HPDE6-E6E7 (cell line): ENCODE data around the gene CHFR.
A peak's percentile ranks its signal among the peaks of the same experiment; 100 is the strongest.
"Not testable (repeated sequence)": the region's sequence is repeated elsewhere in the genome, so short reads cannot be mapped to it uniquely, and the experiment has no call there.

Experiments
- DNase-seq: peaks from one replicate; pipeline ENCODE4 v3.0.0; 2011; ENCODE audit warnings: missing footprints; ENCODE audit errors: extremely low spot score

The CHFR gene, protein sequence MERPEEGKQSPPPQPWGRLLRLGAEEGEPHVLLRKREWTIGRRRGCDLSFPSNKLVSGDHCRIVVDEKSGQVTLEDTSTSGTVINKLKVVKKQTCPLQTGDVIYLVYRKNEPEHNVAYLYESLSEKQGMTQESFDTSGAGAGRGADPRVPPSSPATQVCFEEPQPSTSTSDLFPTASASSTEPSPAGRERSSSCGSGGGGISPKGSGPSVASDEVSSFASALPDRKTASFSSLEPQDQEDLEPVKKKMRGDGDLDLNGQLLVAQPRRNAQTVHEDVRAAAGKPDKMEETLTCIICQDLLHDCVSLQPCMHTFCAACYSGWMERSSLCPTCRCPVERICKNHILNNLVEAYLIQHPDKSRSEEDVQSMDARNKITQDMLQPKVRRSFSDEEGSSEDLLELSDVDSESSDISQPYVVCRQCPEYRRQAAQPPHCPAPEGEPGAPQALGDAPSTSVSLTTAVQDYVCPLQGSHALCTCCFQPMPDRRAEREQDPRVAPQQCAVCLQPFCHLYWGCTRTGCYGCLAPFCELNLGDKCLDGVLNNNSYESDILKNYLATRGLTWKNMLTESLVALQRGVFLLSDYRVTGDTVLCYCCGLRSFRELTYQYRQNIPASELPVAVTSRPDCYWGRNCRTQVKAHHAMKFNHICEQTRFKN

DNA sequence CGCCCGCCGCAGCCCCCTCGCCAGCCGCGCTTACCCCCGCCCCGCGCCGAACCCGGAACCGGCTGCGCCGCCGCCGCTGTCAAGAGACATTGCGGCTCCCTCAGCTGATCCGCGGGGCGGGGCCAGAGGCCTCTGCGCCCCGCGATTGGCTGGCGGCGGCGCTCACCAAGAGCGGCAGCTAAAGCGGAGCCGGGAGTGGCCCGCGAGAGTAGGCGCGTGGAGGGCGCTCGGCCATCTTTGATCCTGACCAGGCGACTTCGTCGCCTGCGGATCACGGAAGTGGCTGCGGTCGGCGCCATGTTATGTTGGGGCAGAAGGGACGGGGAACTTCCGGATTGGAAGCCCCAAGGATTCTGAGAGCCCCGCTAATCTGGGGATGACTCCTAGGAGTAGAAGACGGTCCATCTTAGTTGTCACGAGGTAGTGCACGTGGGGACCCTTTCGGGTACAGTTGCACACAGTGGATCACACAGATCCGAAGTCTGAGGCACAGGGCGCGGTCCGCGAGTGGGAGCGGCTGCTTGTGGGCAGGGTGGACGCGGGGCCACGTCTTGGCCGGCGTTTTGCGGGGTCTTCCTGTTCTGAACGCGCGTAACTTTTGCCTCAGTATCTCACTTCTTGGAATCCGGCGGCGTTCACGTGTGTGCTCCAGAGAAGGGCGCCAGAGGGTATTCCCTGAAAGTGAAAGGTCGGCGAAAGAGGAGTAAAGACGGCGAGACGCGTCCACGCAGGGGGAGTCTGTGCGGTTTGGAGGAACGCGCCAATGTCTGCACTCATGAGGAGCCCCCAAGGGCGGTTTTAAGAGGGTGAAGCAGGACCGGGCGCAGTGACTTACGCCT, at the start of gene CHFR:
TSS of gene CHFR (minus strand) at position 93 of the 839 bp plus-strand sequence. CDS start 277 bp downstream, outside the sequence.
- DNase-seq, result peak; percentile 94

DNA sequence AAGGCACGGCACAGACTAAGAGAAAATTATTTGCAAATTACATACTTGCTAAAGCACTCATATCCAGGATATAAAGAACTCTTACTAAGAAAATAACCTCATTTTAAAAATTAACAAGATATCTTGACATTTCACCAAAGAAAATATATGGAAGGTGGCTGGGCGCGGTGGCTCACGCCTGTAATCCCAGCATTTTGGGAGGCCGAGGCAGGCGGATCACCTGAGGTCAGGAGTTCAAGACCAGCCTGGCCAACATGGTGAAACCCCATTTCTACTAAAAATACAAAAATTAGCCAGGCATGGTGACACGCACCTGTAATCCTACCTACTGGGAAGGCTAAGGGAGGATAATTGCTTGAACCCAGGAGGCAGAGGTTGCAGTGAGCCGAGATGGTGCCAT, 49.5 kb upstream of the CHFR start:
- DNase-seq, result not testable (repeated sequence)

DNA sequence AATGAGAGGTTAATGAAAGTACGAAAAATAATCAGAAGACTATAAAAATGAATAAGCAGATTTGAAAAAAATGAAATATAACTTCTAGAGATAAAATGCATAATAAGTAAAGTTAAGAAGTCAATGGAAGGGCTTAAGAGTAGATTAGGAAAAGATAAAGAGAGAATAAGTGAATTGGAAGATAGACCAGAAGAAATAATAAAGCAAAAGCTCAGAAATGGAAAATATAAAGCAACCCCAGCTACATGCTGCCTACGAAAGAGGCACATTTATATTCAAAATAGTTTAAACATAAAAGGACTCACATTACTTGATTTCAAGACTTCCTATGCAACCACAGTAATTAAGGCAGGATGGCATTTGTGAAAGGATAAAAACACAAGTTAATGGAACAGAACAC, 48.8 kb upstream of the CHFR start:
- DNase-seq, result no peak

DNA sequence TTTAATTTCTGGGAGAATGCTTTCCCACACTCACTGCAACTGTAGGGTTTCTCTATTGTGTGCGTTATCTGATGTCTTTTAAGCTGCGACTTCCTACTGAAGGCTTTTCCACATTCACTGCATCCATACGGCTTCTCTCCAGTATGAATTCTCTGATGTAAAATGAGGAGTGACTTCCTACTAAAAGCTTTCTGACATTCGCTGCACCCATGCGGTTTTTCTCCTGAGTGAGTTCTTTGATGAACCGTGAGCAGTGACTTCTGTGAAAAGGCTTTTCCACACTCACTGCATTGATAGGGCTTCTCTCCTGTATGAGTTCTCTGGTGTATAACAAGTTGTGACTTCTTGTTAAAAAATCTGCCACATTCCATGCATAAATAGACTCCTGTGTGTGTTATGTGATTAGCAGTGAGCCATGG, 39.0 kb upstream of the CHFR start:
- no peak for DNase-seq

DNA sequence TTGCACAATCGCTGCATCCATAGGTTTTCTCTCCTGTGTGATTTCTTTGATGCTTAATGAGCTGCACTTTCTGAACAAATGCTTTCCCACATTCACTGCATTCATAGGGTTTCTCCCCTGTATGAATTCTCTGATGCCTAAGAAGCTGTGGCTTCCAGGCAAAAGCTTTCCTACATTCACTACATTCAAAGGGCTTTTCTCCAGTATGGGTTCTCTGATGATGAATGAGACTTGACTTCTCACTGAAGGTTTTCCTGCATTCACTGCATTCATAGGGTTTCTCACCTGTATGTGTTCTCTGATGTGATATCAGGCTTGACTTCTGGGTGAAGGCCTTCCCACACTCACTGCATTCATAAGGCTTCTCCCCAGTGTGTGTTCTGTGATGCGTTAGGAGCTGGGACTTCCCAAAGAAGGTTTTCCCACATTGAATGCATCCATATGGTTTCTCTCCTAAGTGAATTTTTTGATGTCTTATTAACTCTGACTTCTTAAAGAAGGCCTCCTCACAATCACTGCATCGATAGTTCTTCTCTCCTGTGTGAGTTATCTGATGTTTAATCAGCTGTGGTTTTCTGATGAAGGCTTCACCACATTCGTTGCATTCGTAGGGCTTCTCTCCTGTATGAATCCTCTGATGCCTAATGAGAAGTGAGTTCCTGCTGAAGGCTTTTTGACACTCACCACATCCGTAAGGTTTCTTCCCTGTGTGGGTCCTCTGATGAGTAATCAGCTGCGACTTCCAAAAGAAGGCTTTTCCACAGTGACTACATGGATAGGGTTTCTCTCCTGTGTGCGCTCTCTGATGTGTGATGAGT, 38.4 kb upstream of the CHFR start:
- no peak for DNase-seq

DNA sequence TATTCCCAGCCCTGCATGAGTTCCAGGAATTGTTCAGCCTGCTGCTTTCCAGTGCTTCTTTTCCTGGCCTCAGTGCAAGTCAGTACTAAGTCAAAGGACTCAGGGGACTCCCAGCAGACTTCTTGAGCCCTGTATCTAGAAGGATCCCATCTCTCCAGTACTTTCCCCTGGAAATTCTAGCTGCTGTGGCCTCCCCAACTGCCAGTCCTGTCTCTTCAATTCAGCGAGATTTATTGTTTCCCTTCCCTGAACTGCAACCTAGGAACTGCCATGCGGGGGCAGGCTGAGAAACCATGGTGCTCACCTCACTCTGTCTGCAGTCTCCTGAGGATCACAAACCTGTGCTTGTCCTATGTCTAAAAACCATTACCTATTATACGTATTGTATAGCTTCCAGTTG, 37.0 kb upstream of the CHFR start:
- DNase-seq, result no peak

DNA sequence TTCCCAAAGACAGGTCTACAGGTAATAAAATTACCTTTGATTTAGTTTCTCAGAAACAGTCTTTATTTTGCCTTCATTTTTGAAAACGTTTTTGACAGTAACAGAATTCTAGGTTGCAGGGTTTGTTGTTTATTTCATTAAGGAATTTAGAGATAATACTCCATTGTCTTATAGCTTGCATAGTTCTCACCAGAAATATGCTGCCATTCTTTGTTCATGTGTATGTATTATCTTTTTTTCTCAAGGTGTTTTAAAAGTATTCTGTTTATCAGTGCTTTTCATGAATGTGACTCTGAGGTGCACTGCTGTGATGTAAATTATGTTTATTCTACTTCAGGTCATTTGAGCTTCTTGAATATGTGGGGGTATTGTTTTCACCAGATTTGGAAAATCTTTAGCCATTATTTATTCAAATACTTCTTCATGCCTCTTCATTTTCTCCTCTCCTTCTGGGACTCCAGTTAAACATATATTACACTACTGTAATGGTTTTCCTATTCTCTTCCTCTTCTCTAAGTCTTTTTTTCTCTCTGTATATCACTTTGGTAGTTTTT, 36.0 kb upstream of the CHFR start:
- no peak for DNase-seq

DNA sequence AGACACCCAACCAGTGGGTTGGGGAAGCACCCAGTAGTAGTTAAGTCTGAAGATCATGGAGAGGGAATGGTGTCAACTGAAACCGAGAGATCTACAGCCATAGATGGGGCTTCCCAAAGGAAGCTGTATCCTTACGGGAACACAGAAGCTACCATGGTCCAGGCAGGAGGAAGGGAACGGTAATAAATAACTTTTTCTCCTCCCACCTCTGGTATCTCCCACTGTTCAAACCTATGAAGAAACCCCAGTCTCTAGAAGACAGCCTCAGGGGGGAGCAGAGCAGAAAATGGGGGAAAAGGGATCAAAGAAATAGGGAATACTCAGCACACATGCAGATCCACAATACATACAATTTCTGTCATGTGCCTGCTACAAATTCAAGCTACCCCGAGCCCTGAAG, 35.3 kb upstream of the CHFR start:
- DNase-seq, result no peak

DNA sequence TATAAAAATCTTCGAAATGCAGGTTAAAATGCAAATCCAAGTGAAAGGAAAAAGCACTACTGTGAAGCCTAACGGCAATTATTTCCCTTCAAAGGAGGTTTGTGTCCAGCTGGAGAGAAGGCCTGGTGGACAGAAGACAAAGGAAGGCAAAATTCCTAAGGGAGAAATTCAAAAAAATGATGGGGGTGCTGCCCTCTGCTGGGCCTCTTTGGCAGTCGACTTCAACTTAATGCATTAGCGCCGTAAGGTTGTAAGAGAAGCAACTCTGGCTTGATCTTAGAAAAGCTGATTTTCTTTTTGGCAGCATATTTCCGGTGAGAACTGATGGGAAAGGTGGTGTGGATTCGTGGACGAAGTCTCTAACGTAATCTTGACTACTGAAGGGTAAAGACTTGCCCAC, 34.3 kb upstream of the CHFR start:
- DNase-seq, result no peak

DNA sequence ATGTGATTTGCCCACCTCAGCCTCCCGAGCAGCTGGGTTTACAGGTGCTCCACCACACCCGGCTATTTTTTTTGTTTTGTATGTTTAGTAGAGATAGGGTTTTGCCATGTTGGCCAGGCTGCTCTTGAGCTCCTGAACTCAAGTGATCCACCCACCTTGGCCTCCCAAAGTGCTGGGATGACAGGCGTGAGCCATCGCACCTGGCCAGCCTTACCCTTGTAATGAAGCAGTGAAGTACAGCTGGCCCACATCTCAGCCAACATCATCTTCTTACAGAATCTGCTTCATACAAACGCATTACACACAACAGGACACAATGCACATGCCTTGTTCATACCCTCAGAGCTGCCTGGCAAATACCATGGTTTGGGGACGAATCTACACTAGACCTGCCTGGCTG, 31.3 kb upstream of the CHFR start:
- DNase-seq, result no peak

DNA sequence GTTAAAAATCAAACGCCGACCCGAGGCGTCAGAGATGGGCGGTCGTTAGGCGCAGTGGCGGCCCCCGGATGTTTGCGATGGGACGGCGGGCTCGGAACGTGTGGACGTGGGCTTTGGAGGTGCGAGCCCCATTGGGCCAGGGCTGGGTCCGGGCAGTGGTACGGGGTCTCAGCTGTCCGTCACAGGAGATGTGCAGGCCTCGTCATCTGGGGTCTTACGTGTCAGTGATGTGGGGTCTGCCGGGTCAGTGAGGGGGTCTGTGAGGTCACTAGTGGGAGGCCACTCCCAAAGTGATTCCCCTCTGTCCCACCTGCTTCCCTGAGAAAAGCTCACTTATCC, 21.6 kb upstream of the CHFR start:
- DNase-seq, result no peak

DNA sequence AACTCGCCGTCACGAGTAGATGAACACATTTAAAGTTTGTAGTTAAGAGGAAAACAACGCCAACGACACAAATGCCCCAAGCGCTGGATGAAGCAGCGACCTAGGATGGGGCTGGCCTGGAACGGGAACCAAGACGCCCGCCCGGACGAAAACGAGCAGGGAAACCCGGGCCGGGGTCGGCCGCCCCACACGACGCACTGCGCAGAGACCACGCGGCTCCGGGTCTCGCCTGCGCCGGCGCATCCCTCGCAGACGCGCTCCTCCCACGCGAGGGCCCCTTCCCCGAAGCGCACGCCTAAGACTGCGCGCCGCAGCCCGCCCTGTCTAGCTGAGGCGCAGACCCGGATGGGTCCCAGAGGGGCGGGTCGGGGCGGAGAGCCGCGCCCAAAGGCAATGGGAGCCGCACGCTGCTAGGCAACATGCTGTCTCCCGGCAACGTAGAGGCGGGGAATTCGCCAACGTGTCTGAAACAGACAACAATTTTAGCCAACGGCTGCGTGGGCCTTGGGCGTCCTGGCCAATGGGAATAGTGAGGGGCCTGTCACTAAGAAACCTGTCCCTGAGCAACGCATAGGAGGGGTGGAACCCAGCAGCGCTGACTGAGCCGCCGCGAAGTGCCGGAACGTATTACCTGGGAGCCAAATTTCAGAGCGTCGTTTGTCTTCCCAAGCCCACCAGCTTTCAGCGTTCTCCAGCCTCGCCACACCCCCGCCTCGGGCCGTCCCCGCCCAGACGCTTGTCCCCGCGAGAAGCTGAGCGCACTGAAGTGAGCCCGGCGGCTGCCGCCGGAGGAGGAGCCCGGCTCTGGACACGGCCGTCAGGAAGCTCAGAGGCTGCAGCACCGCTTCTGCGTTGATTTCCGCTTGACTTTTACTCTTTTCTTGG, 21.0 kb upstream of the CHFR start:
- DNase-seq, result peak; percentile 96

DNA sequence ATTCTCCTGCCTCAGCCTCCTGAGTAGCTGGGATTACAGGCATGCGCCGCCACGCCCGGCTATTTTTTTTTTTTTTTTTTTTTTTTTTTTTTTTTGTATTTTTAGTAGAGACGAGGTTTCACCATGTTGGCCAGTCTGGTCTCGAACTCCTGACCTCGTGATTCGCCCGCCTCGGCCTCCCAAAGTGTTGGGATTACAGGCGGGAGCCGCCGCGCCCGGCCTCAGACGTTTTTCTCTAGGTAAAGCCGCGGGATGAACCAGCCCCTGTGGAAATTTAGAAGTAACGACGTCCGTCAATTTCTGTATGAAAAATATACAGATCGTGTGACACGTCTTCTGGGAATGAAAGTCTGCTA, 20.4 kb upstream of the CHFR start:
- DNase-seq, result not testable (repeated sequence)

DNA sequence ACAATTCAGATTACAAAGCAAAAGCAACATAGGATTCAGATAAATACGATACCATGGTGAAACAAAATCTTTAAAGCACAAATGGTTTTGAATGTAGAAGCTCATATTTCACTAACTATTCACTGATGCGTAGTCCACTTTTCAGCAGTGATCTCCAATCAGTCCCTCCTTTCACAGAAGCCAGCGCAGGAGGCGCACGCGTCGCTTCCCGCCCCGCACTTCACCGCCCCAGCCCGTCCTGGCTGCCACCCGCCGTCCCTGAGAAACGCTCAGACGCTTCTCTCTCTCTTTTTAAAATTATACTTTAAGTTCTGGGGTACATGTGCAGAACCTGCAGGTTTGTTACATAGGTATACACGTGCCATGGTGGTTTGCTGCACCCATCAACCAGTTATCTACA, 19.8 kb upstream of the CHFR start:
- DNase-seq, result no peak

DNA sequence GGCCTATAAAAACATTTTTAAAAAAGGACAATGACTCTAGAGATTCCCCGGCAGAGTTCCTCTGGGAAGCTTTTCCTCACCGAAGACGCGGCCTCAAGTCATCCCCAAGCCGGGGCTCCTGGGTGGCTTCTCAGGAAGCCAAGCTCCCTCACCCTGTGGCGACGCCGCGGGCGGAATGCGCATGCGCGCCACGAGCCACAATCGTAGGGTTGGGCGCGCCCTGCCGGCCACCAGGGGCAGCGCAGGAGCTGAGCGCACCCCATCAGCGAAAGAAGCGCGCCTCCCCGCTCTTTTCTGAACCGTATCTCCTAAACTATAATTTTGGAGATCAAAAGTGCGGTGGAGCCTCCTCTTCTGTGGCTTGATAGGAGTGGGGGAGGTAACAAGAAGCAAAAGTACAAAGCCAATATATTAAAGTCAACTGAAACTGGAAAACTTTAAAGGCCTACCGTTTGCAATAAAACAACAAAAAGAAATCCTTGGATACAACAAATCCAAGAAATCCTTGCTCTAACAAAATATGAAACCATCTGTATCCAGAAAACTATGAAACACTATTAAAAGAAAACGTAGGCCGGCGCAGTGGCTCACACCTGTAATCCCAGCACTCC, 17.4 kb upstream of the CHFR start:
- DNase-seq, result peak; percentile 41

DNA sequence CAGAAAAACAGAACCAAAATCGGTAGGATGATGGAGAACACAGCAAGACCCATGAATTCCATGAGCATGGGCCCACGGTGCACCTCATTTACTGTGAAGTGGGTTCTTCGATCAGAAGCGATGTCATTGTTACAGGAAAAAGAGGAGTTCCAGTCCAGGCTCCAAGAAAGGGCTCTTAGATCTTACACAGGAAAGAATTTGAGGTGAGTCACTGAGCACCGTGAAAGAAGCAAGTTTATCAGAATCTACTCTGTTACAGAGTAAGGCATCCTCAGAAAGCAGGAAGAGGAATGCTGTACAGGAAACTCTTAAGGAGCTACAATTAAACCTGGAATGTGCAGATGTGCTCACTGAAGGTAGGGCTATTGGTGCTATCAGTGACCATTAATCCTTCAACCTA, 11.6 kb upstream of the CHFR start:
- no peak for DNase-seq

DNA sequence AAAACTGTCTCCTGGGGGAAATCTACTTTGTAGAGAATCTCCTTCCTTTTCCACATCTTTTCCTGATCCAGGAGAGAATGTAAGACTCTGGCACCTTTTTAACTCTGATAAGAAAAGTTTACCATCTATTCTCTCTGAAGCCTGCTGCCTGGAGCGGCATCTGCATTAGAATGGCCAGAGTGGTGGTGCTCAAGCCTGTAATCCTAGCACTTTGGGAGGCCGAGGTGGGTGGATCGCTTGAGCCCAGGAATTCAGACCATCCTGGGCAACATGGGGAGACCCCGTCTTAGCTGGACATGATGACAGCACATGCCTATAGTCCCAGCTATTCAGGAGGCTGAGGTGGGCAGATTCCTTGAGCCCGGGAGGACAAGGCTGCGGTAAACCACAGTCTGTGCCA, 1.4 kb upstream of the CHFR start:
- no peak for DNase-seq

DNA sequence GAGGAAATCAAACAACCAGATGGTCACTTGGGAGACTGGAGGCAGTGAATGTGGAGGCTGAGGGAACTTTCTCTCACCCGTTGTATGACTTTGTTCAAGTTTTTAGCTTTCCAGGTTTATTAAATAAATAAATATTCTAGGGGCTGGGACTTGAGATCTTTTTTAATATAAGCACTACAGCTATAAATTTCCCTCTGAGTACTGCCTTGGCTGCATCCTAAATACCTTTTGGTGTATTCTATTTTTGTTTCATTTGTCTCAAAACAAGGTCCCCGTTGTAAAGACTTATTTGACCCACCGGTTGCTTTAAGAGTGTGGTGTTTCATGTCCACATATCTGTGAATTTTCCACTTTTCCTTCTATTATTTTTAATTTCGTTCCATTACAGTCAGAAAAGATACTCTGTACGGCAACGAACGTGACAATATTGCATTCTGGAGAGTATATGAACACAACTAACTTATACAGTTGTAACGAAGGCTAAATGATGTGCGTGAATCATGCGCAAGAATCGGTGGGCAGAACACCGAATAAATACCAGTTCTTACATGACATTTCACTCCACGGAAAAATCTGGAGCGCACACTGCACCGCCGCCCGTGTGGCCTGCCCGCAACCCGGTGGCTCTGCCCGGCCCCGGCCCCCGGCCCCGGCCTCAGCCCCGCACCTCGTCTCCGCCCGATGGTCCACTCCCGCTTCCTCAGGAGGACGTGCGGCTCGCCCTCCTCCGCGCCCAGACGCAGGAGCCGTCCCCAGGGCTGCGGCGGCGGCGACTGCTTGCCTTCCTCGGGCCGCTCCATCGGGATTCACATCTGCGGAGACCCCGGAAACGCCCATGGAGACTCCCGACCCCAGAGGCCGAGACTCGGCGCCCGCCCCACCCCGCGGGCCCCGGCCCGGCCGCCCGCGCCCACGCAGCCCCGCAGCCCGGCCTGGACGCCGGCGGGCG, 602 bp downstream of the CHFR start:
- no peak for DNase-seq

DNA sequence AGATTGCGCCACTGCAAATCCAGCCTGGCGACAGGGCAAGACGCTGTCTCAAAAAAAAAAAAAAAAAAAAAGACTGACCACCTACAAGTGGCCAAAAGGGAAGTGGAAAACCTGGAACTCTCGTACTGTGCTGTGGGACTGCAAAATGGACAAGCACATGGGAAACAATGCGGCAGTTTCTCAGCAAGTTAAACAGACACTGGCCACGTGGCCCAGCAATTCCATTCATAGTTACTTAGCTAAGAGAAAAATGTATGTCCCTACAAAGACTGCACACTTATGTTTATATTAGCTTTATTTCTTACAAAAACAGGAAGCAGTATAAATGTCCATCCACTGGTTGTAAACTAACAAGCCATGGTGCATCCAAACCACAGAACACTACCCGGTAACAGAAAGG, 5.6 kb downstream of the CHFR start:
- no peak for DNase-seq
